K562 (cell line): ENCODE measurements around the gene KCNA10.

Experiments used
- CTCF ChIP-seq, 3 experiments: IDR thresholded peaks in 2 of 3; conservative IDR thresholded peaks in 1 of 3; 2 replicates each; pipeline ENCODE4 v1.5.1; 2011 to 2012; ENCODE audit warnings: low read length in 3 of 3, mild to moderate bottlenecking in 3 of 3, control low read depth in 2 of 3, improper control_type of control experiment in 1 of 3, inconsistent platforms in 1 of 3, low read depth in 1 of 3, mixed read lengths in 1 of 3, moderate library complexity in 1 of 3; ENCODE audit not compliant: insufficient read depth in 2 of 3
- E2F5 ChIP-seq: sonication (generic); formaldehyde crosslinking; IDR thresholded peaks from 2 replicates; pipeline ENCODE4 v1.8.0; 2022; ENCODE audit warnings: mild to moderate bottlenecking, missing genetic modification reagents
- EZH2 ChIP-seq: IDR thresholded peaks from 2 replicates; pipeline ENCODE4 v1.6.1; 2012; ENCODE audit warnings: low read depth, mild to moderate bottlenecking, inconsistent platforms, low read length, borderline replicate concordance
- HMG20A ChIP-seq: fragments of 450-650 bp; formaldehyde crosslinking; conservative IDR thresholded peaks from 2 replicates; pipeline ENCODE4 v1.4.0; 2020; ENCODE audit warnings: mild to moderate bottlenecking, mixed read lengths
- POLR2A ChIP-seq: fragments of 450-650 bp; conservative IDR thresholded peaks from 2 replicates; pipeline ENCODE4 v1.6.1; 2016
- SAP30 ChIP-seq: fragments of 200-600 bp; sonication (generic); IDR thresholded peaks from 2 replicates; pipeline ENCODE4 v1.6.1; 2012; ENCODE audit warnings: borderline replicate concordance, low read depth, mild to moderate bottlenecking, moderate library complexity, low read length, control low read depth, inconsistent platforms; ENCODE audit not compliant: insufficient read depth, poor library complexity, severe bottlenecking
- ZBTB17 ChIP-seq: fragments of 450-650 bp; formaldehyde crosslinking; IDR thresholded peaks from 2 replicates; pipeline ENCODE4 v1.4.0; 2020; ENCODE audit warnings: mild to moderate bottlenecking
- ZNF384 ChIP-seq: IDR thresholded peaks from 2 replicates; pipeline ENCODE4 v1.6.1; 2012; ENCODE audit warnings: low read depth, low read length, improper control_type of control experiment

GRCh38 chr1:110557481-110557880 lies 38.5 kb upstream of the KCNA10 start:
- TF ChIP-seq ZNF384 (no peak), SAP30 (no peak), EZH2 (no peak), POLR2A (no peak), CTCF (IDR thresholded peaks at IDR 0.05 in 2 of 3, conservative IDR thresholded peaks at IDR 0.05 in 1 of 3; ENCODE audit: insufficient read depth in 2 of 3, low read depth in 1 of 3, low read length in 3 of 3) (no peak), HMG20A (CRISPR knock-in tag) (no peak), E2F5 (CRISPR knock-in tag) (no peak), ZBTB17 (CRISPR knock-in tag) (no peak)
